ENCODE results near the gene DIP2C. TPM values are rescaled to one million over a fixed set of nuclear protein-coding genes. Genes with fewer than 3 reads are reported as not detected.
A peak's percentile ranks its signal among the peaks of the same experiment; 100 is the strongest.

Gene DIP2C
- total RNA-seq, 2 donors from 2014 or later: 21.1 to 23.8 TPM

- H3K36me3 ChIP-seq: no peaks in the 10 kb centered on the region
- DNase-seq (ENCODE audit: low spot score): no peak
- H3K27ac ChIP-seq: peak overlapping the region; percentile 41 to 51
- H3K9me3 ChIP-seq: no peaks in the 10 kb centered on the region
- H3K27me3 ChIP-seq: no peaks in the 10 kb centered on the region
- H3K4me1 ChIP-seq: peaks cover 0 to 8% of the 10 kb centered on the region in 2 donors
- TF ChIP-seq CTCF (IDR thresholded peaks at IDR 0.05): no peak
- H3K4me3 ChIP-seq: no peak overlapping the region
Observed at GRCh38 chr10:580778-581177, 108.7 kb downstream of the DIP2C start.

DNA sequence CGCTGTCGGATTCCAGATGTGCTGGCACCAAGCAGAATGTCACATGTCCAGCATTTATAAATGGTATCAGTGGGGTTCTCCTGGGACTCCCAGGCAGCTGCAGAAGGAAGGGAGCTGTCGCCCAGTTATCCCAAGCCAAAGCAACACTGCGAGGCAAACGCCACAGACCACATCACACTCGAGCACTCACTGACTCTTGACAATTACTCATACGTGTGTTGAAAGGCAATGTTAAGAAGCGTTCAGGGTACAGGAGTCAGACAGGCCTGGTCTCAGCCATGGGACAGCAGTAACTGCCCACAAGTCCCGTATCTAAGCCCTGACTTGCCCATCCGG is 113.4 kb downstream of the DIP2C start:
- H3K4me1 ChIP-seq: peaks cover 0 to 17% of the 10 kb centered on the region in 2 donors
- H3K4me3 ChIP-seq: no peak overlapping the region
- H3K27ac ChIP-seq: no peak overlapping the region
- no peaks in the 10 kb centered on the region for H3K27me3 ChIP-seq
- peak; percentile 67 for DNase-seq (ENCODE audit: low spot score)
- H3K36me3 ChIP-seq: no peaks in the 10 kb centered on the region
- TF ChIP-seq CTCF (IDR thresholded peaks at IDR 0.05): no peak
- no peaks in the 10 kb centered on the region for H3K9me3 ChIP-seq

GRCh38 chr10:575402-576129 is 113.9 kb downstream of the DIP2C start:
- H3K36me3 ChIP-seq: no peaks in the 10 kb centered on the region
- no peak for DNase-seq (ENCODE audit: low spot score)
- H3K9me3 ChIP-seq: no peaks in the 10 kb centered on the region
- no peak for TF ChIP-seq CTCF (IDR thresholded peaks at IDR 0.05)
- no peak overlapping the region for H3K4me3 ChIP-seq
- H3K27me3 ChIP-seq: no peaks in the 10 kb centered on the region
- peaks cover 0 to 22% of the 10 kb centered on the region in 2 donors for H3K4me1 ChIP-seq
- H3K27ac ChIP-seq: no peak overlapping the region

- peaks cover 0 to 7% of the 10 kb centered on the region in 2 donors for H3K9me3 ChIP-seq
- TF ChIP-seq CTCF (IDR thresholded peaks at IDR 0.05): no peak
- DNase-seq (ENCODE audit: low spot score): no peak
- H3K4me3 ChIP-seq: no peak overlapping the region
- H3K4me1 ChIP-seq: peaks cover 0 to 30% of the 10 kb centered on the region in 2 donors
- no peak overlapping the region for H3K27ac ChIP-seq
- H3K27me3 ChIP-seq: no peaks in the 10 kb centered on the region
- no peaks in the 10 kb centered on the region for H3K36me3 ChIP-seq
Observed at GRCh38 chr10:572696-573095, 116.8 kb downstream of the DIP2C start.

GRCh38 chr10:571688-572451 is 117.6 kb downstream of the DIP2C start:
- no peak for DNase-seq (ENCODE audit: low spot score)
- Histone ChIP-seq H3K27me3 (no peaks in the 10 kb centered on the region), H3K36me3 (no peaks in the 10 kb centered on the region), H3K27ac (no peak overlapping the region), H3K4me1 (peaks cover 0 to 30% of the 10 kb centered on the region in 2 donors), H3K9me3 (peaks cover 0 to 7% of the 10 kb centered on the region in 2 donors), H3K4me3 (no peak overlapping the region)
- no peak for TF ChIP-seq CTCF (IDR thresholded peaks at IDR 0.05)
